GM18519 (cell line): ENCODE data around the gene REEP5.
A peak's percentile ranks its signal among the peaks of the same experiment; 100 is the strongest.

Experiments
- ATAC-seq: cut with Tn5 transposase; IDR thresholded peaks from one replicate; pipeline ENCODE4 v1.9.1; 2021; ENCODE audit warnings: mild to moderate bottlenecking, moderate library complexity; ENCODE audit not compliant: unreplicated experiment, low FRiP score

The REEP5 gene

GRCh38 chr5:112849912-112850311 lies 72.1 kb downstream of the REEP5 start:
- ATAC-seq = no peak

- peak; percentile 99 for ATAC-seq
Observed at GRCh38 chr5:112848116-112848811, 73.8 kb downstream of the REEP5 start.

GRCh38 chr5:112847306-112847705 lies 74.7 kb downstream of the REEP5 start:
- no peak for ATAC-seq

- no peak for ATAC-seq
Observed at GRCh38 chr5:112846556-112846955, 75.5 kb downstream of the REEP5 start.

GRCh38 chr5:112844489-112844888 lies 77.5 kb downstream of the REEP5 start:
- ATAC-seq = no peak

- ATAC-seq = no peak
Observed at GRCh38 chr5:112833971-112834370, 88.1 kb downstream of the REEP5 start.

GRCh38 chr5:112830378-112830777 lies 91.6 kb downstream of the REEP5 start:
- no peak for ATAC-seq
